ENCODE data around the gene SAFB. TPM values are rescaled to one million over a fixed set of nuclear protein-coding genes. Genes with fewer than 3 reads are reported as not detected.

SAFB gene
- total and polyA plus RNA-seq, 2 of the 13 experiments (the other 11 are each of a cell fraction or from before 2014, with no cell fraction given): 21.0 to 28.4 TPM

DNA sequence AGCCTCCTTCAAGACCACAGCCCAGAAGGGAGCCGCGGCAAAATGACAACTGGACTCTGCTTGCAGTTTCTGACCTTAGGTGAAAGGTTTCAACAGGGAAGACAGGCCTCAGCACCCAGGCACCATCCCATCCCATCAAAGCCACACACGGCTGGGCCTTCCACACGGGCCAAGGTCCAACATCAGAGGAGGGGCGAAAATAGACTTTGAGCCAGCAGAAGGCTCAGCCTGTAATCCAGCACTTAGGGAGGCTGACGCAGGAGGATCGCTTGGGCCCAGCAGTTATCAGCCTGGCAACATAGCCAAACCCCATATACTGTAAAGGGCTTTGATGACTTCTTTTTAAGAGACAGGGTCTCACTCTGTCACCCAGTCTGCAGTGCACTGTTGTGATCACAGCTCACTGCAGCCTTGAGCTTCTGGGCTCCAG lies 28.3 kb upstream of the SAFB start (continued):
- no peak for TF ChIP-seq HMGA1 (CRISPR knock-in tag; conservative IDR thresholded peaks at IDR 0.05)
- no peak for TF ChIP-seq ZNF713 (CRISPR knock-in tag; IDR thresholded peaks at IDR 0.05)
- no peak for TF ChIP-seq ZNF12 (CRISPR knock-in tag; IDR thresholded peaks at IDR 0.05)
- TF ChIP-seq, protein P1, sequence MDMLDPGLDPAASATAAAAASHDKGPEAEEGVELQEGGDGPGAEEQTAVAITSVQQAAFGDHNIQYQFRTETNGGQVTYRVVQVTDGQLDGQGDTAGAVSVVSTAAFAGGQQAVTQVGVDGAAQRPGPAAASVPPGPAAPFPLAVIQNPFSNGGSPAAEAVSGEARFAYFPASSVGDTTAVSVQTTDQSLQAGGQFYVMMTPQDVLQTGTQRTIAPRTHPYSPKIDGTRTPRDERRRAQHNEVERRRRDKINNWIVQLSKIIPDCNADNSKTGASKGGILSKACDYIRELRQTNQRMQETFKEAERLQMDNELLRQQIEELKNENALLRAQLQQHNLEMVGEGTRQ (IDR thresholded peaks at IDR 0.05; ENCODE audit: low read depth, low read length): no peak
- TF ChIP-seq, protein P1 (CRISPR knock-in tag; IDR thresholded peaks at IDR 0.05; ENCODE audit: borderline replicate concordance): no peak
- no peak for TF ChIP-seq ZNF776 (CRISPR knock-in tag; IDR thresholded peaks at IDR 0.05)
- TF ChIP-seq, protein P2, sequence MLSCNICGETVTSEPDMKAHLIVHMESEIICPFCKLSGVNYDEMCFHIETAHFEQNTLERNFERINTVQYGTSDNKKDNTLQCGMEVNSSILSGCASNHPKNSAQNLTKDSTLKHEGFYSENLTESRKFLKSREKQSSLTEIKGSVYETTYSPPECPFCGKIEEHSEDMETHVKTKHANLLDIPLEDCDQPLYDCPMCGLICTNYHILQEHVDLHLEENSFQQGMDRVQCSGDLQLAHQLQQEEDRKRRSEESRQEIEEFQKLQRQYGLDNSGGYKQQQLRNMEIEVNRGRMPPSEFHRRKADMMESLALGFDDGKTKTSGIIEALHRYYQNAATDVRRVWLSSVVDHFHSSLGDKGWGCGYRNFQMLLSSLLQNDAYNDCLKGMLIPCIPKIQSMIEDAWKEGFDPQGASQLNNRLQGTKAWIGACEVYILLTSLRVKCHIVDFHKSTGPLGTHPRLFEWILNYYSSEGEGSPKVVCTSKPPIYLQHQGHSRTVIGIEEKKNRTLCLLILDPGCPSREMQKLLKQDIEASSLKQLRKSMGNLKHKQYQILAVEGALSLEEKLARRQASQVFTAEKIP (CRISPR knock-in tag; IDR thresholded peaks at IDR 0.05; ENCODE audit: borderline replicate concordance): no peak
- no peak for TF ChIP-seq ZNF678 (CRISPR knock-in tag; IDR thresholded peaks at IDR 0.05)
- TF ChIP-seq JUND (CRISPR knock-in tag; IDR thresholded peaks at IDR 0.05): no peak
- no peak for TF ChIP-seq NFE2L2 (IDR thresholded peaks at IDR 0.05; ENCODE audit: low read length)
- TF ChIP-seq SIX1 (CRISPR knock-in tag; IDR thresholded peaks at IDR 0.05; ENCODE audit: borderline replicate concordance): peak; percentile 47; the same call in 1 of the 2 replicates
- no peak for TF ChIP-seq ZNF891 (CRISPR knock-in tag; IDR thresholded peaks at IDR 0.05)
- TF ChIP-seq SOX5 (CRISPR knock-in tag; IDR thresholded peaks at IDR 0.05; ENCODE audit: borderline replicate concordance): peak; percentile 46; the same call in 1 of the 2 replicates
- TF ChIP-seq, protein P3, sequence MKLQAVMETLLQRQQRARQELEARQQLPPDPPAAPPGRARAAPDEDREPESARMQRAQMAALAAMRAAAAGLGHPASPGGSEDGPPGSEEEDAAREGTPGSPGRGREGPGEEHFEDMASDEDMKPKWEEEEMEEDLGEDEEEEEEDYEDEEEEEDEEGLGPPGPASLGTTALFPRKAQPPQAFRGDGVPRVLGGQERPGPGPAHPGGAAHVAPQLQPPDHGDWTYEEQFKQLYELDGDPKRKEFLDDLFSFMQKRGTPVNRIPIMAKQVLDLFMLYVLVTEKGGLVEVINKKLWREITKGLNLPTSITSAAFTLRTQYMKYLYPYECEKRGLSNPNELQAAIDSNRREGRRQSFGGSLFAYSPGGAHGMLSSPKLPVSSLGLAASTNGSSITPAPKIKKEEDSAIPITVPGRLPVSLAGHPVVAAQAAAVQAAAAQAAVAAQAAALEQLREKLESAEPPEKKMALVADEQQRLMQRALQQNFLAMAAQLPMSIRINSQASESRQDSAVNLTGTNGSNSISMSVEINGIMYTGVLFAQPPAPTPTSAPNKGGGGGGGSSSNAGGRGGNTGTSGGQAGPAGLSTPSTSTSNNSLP (IDR thresholded peaks at IDR 0.05; ENCODE audit: low read depth, low read length): 0 out of 2 replicates have a peak, but pooled peaks have one; percentile 24
- TF ChIP-seq, protein P4, sequence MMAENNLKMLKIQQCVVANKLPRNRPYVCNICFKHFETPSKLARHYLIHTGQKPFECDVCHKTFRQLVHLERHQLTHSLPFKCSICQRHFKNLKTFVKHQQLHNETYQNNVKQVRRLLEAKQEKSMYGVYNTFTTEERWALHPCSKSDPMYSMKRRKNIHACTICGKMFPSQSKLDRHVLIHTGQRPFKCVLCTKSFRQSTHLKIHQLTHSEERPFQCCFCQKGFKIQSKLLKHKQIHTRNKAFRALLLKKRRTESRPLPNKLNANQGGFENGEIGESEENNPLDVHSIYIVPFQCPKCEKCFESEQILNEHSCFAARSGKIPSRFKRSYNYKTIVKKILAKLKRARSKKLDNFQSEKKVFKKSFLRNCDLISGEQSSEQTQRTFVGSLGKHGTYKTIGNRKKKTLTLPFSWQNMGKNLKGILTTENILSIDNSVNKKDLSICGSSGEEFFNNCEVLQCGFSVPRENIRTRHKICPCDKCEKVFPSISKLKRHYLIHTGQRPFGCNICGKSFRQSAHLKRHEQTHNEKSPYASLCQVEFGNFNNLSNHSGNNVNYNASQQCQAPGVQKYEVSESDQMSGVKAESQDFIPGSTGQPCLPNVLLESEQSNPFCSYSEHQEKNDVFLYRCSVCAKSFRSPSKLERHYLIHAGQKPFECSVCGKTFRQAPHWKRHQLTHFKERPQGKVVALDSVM (CRISPR knock-in tag; IDR thresholded peaks at IDR 0.05): peak; percentile 98
- no peak for TF ChIP-seq ZNF564 (CRISPR knock-in tag; IDR thresholded peaks at IDR 0.05)
- TF ChIP-seq, protein P5, sequence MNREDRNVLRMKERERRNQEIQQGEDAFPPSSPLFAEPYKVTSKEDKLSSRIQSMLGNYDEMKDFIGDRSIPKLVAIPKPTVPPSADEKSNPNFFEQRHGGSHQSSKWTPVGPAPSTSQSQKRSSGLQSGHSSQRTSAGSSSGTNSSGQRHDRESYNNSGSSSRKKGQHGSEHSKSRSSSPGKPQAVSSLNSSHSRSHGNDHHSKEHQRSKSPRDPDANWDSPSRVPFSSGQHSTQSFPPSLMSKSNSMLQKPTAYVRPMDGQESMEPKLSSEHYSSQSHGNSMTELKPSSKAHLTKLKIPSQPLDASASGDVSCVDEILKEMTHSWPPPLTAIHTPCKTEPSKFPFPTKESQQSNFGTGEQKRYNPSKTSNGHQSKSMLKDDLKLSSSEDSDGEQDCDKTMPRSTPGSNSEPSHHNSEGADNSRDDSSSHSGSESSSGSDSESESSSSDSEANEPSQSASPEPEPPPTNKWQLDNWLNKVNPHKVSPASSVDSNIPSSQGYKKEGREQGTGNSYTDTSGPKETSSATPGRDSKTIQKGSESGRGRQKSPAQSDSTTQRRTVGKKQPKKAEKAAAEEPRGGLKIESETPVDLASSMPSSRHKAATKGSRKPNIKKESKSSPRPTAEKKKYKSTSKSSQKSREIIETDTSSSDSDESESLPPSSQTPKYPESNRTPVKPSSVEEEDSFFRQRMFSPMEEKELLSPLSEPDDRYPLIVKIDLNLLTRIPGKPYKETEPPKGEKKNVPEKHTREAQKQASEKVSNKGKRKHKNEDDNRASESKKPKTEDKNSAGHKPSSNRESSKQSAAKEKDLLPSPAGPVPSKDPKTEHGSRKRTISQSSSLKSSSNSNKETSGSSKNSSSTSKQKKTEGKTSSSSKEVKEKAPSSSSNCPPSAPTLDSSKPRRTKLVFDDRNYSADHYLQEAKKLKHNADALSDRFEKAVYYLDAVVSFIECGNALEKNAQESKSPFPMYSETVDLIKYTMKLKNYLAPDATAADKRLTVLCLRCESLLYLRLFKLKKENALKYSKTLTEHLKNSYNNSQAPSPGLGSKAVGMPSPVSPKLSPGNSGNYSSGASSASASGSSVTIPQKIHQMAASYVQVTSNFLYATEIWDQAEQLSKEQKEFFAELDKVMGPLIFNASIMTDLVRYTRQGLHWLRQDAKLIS (CRISPR knock-in tag; IDR thresholded peaks at IDR 0.05): no peak
- no peak for TF ChIP-seq ZNF138 (CRISPR knock-in tag; IDR thresholded peaks at IDR 0.05; ENCODE audit: low read depth)
